Activated T-cell treated with anti-CD3 and anti-CD28 coated beads, Interleukin-2, amount 50 U/mL, for 1 hour (primary cell): ENCODE measurements around the gene CNIH3.
A peak's percentile ranks its signal among the peaks of the same experiment; 100 is the strongest.
"Not testable (repeated sequence)": the region's sequence is repeated elsewhere in the genome, so short reads cannot be mapped to it uniquely, and the experiment has no call there.

Source experiments
- DNase-seq: peaks from one replicate; pipeline ENCODE4 v3.0.0-alpha.2; 2020

Gene CNIH3

GRCh38 chr1:224644553-224645154 is 28.5 kb downstream of the CNIH3 start:
- DNase-seq, result peak; percentile 49

- DNase-seq, result no peak
Observed at GRCh38 chr1:224647449-224647848, 31.3 kb downstream of the CNIH3 start.

DNA sequence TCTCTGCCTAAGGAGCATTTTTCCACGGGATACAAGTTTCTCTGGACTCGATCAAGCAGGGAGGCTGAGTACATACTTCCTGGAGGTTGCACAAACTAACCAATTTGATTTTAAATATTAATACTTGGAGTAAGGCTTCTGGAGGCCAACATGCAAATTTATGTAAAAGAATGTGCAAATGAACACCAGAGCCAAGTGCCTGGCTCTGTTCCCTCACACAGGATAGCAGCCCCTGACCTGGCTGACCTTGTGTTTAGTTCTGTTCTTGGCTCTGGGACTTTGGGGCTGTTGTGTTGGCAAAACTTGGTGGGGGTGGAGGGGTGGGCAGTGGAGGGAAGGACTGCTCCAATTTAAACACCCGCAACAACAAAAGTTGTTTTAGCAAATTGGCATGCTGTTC is 34.2 kb downstream of the CNIH3 start:
- DNase-seq, result no peak

GRCh38 chr1:224651188-224651587 is 35.1 kb downstream of the CNIH3 start:
- no peak for DNase-seq

GRCh38 chr1:224656392-224656791 is 40.3 kb downstream of the CNIH3 start:
- DNase-seq, result no peak

DNA sequence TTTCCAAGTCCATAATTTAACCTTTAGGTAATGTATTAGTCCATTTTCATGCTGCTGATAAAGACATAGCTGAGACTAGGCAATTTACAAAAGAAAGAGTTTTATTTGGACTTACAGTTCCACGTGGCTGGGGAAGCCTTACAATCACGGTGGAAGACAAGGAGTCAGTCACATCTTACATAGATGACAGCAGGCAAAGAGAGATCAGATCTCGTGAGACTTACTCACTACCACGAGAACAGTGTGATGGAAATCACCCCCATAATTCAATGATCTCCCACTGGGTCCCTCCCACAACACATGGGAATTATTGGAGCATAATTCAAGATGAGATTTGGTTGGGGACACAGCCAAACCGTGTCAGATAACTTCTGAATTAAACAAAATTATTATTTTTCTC is 44.0 kb downstream of the CNIH3 start:
- DNase-seq, result no peak

- DNase-seq, result no peak
Observed at GRCh38 chr1:224662870-224663269, 46.8 kb downstream of the CNIH3 start.

GRCh38 chr1:224665016-224665415 is 48.9 kb downstream of the CNIH3 start:
- no peak for DNase-seq

- no peak for DNase-seq
Observed at GRCh38 chr1:224666078-224666477, 50.0 kb downstream of the CNIH3 start.

GRCh38 chr1:224666913-224667312 is 50.8 kb downstream of the CNIH3 start:
- no peak for DNase-seq

- no peak for DNase-seq
Observed at GRCh38 chr1:224668984-224669383, 52.9 kb downstream of the CNIH3 start.

- no peak for DNase-seq
Observed at GRCh38 chr1:224669403-224669802, 53.3 kb downstream of the CNIH3 start.

- no peak for DNase-seq
Observed at GRCh38 chr1:224670506-224670905, 54.4 kb downstream of the CNIH3 start.

DNA sequence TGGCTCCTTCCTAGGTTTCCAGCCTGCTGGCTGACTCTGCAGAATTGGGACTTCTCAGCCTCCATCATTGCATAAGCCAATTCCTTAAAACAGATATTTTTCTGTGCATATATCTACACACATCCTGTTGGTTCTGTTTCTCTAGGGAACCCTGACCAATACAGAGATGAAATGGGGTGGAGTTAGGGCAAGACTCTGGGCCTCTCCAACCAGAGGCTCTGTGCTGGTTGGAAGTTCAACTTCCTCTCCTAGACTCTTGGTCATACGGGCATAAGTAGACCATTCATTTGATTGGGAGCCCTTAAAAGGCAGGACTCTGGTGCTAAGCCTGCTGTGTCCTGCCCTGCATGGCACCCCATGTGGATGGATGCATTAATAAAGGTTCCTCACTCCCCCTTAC is 55.0 kb downstream of the CNIH3 start:
- DNase-seq, result no peak

- no peak for DNase-seq
Observed at GRCh38 chr1:224673141-224673540, 57.0 kb downstream of the CNIH3 start.

DNA sequence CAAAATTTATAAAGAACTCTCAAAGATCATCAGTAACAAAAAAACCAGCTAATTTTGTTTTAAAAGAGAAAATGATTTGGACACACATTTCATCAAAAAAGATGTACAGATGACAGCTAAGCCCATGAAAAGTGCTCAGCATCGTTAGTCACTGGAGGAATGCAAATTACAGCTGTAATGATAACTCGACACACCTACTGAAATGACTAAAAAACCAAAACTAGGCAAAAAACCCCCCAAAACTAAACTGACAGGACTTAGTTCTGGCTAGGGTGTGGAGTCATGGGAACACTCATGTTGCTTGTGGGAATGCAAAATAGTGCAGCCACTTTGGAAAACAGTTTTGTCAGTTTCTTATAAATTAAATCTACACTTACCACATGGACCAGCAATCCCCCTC is 59.5 kb downstream of the CNIH3 start:
- DNase-seq, result no peak

- DNase-seq, result no peak
Observed at GRCh38 chr1:224676551-224676950, 60.4 kb downstream of the CNIH3 start.

GRCh38 chr1:224678168-224678567 is 62.1 kb downstream of the CNIH3 start:
- no peak for DNase-seq

GRCh38 chr1:224679606-224680005 is 63.5 kb downstream of the CNIH3 start:
- DNase-seq, result no peak

DNA sequence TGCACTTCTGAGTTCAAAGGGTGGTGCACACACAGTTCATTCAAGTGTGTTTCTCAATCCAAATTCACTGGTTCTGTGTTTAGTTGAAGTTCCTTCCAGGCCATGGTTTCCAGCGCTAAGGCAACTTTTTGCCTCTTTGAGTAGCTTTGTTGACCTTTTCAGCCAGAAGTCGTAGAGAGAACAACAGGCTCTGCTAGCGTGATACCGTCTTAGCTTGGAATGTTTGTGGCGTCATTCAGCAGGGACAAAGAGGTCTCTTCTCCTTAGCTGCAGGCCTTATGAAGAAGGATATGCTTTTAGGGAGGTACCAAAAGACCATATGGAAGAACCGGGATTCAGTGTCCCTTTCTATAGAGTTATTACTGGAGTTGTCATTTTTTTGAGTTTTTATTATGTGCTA is 65.7 kb downstream of the CNIH3 start:
- DNase-seq, result no peak

GRCh38 chr1:224683936-224684335 is 67.8 kb downstream of the CNIH3 start:
- DNase-seq, result no peak

- DNase-seq, result no peak
Observed at GRCh38 chr1:224684979-224685425, 68.9 kb downstream of the CNIH3 start.

GRCh38 chr1:224686140-224686539 is 70.0 kb downstream of the CNIH3 start:
- not testable (repeated sequence) for DNase-seq

GRCh38 chr1:224687465-224687864 is 71.3 kb downstream of the CNIH3 start:
- DNase-seq, result no peak

GRCh38 chr1:224689374-224689773 is 73.3 kb downstream of the CNIH3 start:
- no peak for DNase-seq

DNA sequence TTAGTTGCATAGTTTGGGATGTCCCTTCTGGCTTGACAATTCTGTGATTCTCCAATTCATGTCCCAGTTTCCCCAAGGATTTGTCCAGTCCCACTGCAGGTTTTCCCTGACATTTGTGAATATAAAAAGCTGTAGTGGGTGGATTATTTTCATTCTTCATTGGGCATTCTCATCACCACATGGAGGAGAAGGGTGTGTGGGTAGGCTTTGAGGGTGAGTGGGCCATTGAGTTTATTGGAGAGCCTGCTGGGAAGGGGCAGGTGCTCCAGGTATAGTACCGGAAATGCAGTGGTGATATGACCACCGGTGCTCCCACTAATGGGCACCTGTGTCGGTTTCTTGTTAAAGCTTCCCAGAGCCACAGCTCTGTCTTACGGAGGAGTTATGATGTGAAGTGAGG is 74.5 kb downstream of the CNIH3 start:
- DNase-seq, result no peak
